ENCODE results near the gene C11orf16.
A peak's percentile ranks its signal among the peaks of the same experiment; 100 is the strongest.
"Not testable (repeated sequence)": the region's sequence is repeated elsewhere in the genome, so short reads cannot be mapped to it uniquely, and the experiment has no call there.

C11orf16 gene

GRCh38 chr11:8886322-8886721 is 46.4 kb downstream of the C11orf16 start:
- DNase-seq (ENCODE audit: low spot score) = no peak

GRCh38 chr11:8881585-8881984 is 51.2 kb downstream of the C11orf16 start:
- DNase-seq (ENCODE audit: low spot score) = not testable (repeated sequence)

GRCh38 chr11:8878771-8879170 is 54.0 kb downstream of the C11orf16 start:
- no peak for DNase-seq (ENCODE audit: low spot score)

- DNase-seq (ENCODE audit: low spot score) = no peak
Observed at GRCh38 chr11:8873741-8874405, 58.9 kb downstream of the C11orf16 start.

- DNase-seq (ENCODE audit: low spot score) = no peak
Observed at GRCh38 chr11:8871962-8872361, 60.8 kb downstream of the C11orf16 start.

- peak; percentile 90 for DNase-seq (ENCODE audit: low spot score)
Observed at GRCh38 chr11:8871171-8871775, 61.5 kb downstream of the C11orf16 start.

GRCh38 chr11:8870411-8871170 is 62.2 kb downstream of the C11orf16 start:
- peak; percentile 55 for DNase-seq (ENCODE audit: low spot score)
